ENCODE measurements around the gene RALGAPA2.
"Not testable (repeated sequence)": the region's sequence is repeated elsewhere in the genome, so short reads cannot be mapped to it uniquely, and the experiment has no call there.

RALGAPA2 gene

GRCh38 chr20:20578838-20579237, 133.6 kb downstream of the RALGAPA2 start:
- DNase-seq (ENCODE audit: low read depth) = no peak

DNA sequence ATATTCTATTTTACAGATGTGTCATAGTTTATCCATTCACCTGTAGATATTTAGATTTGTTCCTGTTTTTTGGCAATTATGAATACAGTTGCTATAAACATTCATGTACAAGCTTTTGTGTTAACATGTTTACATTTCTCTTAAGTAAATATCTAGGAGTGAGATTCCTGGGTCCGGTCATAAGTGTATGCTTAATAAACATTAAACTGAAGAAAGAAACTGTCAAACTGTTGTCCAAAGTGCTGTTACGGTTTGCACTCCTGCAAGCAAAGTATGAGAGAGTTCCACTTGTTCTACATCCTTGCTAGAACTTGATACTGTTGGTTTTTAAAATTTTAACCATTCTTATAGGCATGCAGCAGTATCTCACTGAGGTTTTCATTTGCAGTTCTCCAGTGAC, 138.6 kb downstream of the RALGAPA2 start:
- no peak for DNase-seq (ENCODE audit: low read depth)

DNA sequence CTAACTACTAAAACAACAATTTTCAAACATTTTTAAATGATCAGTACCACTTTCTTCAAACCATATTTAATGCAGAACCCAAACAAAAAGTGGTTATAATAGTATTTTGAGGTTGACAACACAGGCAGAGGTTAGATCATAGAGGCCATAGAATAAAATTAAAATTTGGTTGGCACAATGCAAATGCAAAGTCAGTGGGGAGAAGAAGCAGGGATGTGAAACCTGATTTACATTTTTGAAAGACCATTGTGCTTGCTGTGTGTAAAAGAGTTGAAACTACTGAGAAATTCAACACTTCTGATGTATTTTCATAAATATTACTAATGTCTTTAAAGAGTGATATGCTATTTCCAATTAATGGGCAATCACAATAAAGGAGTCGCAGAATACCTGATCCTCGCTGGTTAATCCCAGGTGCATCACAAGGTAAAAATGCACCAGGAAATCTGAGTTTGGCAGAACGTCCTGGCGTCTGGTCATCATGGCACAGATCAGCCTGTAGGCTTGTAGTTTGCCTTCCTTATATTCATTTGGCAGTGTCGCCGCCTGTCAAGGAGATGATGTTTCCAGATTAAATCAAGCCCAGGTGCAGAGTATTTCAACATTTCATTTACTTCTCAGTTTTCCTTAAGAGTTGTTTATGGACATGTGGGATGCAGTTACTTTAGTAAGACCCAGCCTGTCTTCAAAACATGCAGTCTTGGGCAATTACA, 141.2 kb downstream of the RALGAPA2 start:
- no peak for DNase-seq (ENCODE audit: low read depth)

DNA sequence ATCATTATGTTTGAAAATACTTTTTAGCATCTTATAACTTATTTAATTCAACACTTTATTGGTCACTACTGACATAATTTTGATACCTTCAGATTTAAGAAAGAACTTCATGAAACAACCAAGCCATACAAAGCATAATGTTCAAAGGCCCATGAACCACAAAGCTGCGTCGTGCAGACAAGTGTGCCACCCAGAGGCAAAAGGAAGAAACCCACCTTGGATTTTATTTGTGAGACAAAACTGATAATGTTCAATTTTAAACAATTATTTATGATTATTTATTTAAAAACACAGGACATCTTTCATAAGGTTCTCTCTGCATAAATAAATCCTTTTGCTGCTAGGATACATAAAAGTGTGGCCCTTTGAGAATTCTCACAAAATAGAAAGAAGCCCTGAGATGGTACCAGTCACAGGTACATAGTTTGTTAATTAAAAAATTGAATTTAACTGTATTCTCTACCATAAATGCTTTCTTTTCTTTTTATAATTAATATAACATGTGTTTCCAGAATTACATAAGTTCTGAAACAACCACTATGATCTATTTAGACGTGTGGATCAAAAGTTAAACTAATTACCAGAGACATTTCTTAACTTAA, 143.7 kb downstream of the RALGAPA2 start:
- DNase-seq (ENCODE audit: low read depth) = no peak

DNA sequence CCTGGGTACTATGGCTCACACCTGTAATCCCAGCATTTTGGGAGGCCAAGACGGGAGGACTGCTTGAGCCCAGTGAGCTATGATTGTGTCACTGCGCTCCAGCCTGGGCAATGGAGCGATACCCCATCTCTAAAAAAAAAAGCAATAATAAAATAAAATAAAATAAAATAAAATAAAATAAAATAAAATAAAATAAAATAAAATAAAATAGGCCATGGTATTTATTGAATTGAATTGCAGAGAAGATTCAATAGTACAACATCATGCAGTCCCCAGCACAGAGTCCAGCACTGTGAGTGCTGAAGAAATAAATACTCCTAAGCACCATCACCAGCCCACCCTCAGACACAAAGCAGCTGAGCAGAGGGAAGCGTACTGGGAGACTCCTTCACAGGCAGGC, 144.7 kb downstream of the RALGAPA2 start:
- DNase-seq (ENCODE audit: low read depth) = no peak

DNA sequence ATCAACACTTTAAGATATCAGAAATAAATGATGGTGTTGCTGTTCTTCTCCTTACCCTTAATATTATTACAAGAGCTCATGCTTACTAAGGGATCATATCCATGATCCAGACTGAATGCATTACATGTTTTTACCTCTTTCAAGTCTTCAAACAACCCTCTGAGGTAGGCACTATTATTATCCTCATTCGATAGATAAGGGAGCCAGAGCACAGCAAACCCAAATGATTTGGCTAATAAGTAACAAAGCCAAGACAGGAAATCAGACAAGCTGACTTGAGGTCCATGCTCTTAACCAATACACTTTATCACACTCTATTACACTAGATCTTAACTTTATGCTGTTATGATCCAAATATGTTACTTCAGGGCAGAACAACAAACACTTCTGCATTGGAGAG, 145.9 kb downstream of the RALGAPA2 start:
- DNase-seq (ENCODE audit: low read depth) = no peak

- DNase-seq (ENCODE audit: low read depth) = no peak
These were observed 148.2 kb downstream of the RALGAPA2 start for GRCh38 chr20:20564279-20564678.

- DNase-seq (ENCODE audit: low read depth) = no peak
These were observed 149.9 kb downstream of the RALGAPA2 start for GRCh38 chr20:20562507-20562906.

- DNase-seq (ENCODE audit: low read depth) = no peak
These were observed 150.6 kb downstream of the RALGAPA2 start for GRCh38 chr20:20561841-20562240.

DNA sequence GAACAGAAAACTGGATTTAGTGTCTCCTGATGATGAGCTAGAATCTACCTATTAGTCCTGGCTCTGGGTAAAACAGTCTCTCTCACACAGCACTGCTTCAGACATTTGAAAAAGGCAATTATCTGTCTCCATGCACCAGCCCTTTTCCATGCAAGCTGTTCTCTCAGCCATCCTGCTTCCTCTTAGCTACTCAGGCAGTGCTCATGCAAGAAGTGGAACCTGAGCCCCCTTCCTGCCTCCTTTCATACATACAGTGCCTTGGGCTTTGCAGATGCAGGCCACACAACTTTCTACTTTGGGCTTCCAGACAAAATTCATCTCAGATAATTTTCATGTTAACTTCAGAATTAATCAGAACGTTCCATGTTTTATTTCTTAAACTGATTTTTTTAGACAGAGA, 151.3 kb downstream of the RALGAPA2 start:
- DNase-seq (ENCODE audit: low read depth) = no peak

- no peak for DNase-seq (ENCODE audit: low read depth)
These were observed 155.0 kb downstream of the RALGAPA2 start for GRCh38 chr20:20557406-20557805.

DNA sequence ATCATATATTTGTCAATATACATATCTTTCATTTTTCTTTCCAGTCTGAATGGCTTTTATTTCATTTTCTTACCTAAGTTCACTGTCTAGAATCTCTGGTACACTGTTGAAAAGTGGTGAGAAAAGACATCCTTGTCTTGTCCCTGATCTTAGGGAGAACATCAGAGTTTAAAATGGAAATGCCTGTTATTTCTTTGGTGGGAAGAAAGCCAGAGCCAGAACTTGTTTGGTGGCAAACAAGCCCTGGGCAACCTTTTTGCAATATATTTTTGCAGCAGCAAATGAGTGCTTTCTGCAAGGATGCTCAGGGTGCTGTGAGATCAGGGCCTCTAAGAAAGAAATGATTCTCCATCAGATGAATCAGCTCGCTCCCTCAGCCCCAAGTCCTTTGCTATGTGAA, 156.6 kb downstream of the RALGAPA2 start:
- DNase-seq (ENCODE audit: low read depth) = no peak

DNA sequence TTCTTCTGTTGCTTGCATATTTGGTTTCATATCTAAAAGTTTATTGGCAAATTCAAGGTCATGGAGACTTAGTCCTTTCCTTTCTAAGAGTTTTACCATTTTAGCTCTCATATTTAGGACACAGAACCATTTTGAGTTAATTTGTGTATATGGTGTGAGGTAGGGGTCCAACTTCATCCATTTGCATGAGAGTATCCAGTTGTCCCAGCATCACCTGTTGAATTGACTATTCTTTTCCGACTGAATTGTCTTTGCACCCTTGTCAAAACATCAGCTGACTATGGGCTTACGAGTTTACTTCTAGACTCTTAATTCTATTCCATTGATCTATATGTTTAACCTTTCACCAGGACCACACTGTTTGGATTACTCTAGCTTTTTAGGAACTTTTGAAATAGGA, 157.5 kb downstream of the RALGAPA2 start:
- no peak for DNase-seq (ENCODE audit: low read depth)

DNA sequence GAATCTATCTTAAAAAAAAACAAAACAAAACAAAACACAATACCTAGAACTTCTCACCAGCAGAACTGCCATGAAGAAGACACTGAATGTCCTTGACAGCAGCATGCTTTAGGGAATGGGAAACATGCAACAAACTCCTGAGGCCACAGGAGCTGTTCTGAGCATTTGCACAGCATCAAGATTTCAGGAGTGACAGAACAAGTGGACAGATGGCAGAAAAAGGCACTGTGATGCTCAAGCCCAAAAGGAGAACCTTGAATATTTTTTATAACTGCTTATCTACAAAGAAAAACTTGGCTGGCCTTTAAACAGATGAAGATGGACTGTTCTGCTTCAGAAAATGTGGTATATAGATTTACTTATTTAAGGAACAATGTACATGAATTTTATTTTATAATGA, 158.9 kb downstream of the RALGAPA2 start:
- no peak for DNase-seq (ENCODE audit: low read depth)

DNA sequence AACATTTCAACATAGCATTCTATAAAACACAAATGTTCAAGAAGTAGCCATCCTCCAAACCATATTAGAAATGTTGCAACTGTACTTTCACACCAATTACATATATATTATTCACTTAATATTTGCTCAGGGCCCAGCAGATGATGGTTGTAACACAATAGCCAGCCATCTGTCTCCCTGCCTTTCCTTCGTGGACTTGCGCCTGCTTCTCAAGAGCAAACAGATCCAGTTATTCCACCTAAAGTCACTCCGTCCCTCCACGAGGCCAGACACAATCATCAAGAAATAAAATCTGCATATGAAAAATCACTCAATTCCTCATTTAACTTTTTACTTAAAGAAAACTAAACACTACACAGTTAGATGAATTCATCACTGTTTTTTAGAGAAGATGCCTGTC, 160.4 kb downstream of the RALGAPA2 start:
- no peak for DNase-seq (ENCODE audit: low read depth)

- no peak for DNase-seq (ENCODE audit: low read depth)
These were observed 161.0 kb downstream of the RALGAPA2 start for GRCh38 chr20:20551409-20551808.

DNA sequence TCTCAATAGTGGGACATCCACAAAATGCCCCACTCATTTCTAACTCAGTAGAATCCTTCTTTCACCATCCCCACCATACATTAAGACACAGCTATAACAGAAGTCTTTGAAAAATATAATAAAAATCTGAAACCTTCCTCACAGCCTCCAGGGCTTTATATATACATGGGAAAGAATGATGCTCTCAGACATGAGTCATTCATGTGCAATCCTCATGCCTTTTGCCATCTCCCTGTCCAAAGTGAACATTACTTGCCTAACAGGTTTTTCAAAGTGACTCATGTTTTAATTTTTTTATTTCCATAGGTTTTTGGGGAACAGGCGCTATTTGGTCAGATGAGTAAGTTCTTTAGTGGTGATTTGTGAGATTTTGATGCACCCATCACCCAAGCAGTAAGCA, 162.7 kb downstream of the RALGAPA2 start:
- DNase-seq (ENCODE audit: low read depth) = no peak

- DNase-seq (ENCODE audit: low read depth) = no peak
These were observed 163.2 kb downstream of the RALGAPA2 start for GRCh38 chr20:20549267-20549612.

- DNase-seq (ENCODE audit: low read depth) = no peak
These were observed 163.7 kb downstream of the RALGAPA2 start for GRCh38 chr20:20548527-20549266.

DNA sequence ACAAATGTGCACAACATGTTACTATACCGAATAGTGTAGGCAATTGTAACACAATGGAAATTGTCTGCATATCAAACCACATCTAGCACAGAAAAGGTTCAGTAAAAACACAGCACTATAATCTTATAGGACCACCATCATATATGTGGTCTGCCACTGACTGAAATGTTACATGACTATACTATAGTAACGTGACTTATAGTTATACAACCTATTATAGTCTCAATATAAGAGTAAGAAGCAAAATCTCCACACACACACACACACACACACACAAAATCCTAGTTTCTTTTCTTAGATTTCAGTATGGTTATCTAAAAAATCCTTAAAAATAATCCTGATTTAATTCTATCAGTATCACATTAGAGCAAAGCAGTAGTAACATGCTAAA, 164.6 kb downstream of the RALGAPA2 start:
- no peak for DNase-seq (ENCODE audit: low read depth)

GRCh38 chr20:20547221-20547875, 165.1 kb downstream of the RALGAPA2 start:
- DNase-seq (ENCODE audit: low read depth) = no peak

GRCh38 chr20:20546402-20546801, 166.0 kb downstream of the RALGAPA2 start:
- no peak for DNase-seq (ENCODE audit: low read depth)

DNA sequence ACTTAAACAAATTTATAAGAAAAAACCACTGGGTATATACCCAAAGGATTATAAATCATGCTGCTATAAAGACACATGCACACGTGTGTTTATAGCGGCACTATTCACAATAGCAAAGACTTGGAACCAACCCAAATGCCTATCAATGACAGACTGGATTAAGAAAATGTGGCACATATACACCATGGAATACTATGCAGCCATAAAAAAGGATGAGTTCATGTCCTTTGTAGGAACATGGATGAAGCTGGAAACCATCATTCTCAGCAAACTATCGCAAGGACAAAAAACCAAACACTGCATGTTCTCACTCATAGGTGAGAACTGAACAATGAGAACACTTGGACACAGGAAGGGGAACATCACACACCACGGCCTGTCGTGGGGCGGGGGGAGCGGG, 169.1 kb downstream of the RALGAPA2 start:
- not testable (repeated sequence) for DNase-seq (ENCODE audit: low read depth)

Data from stimulated activated CD4-positive, alpha-beta T cell treated with anti-CD3 and anti-CD28 coated beads, Interleukin-2, amount 100 ng/mL, for 4 hours (primary cell).